C4-2B (cell line): ENCODE measurements around the gene CARD18.

Experiments used
- H3K27ac ChIP-seq: fragments of 450-650 bp; 2 replicates; pipeline ENCODE4 v1.5.1; 2017
- CTCF ChIP-seq: fragments of 450-650 bp; conservative IDR thresholded peaks from 2 replicates; pipeline ENCODE4 v1.5.1; 2017; ENCODE audit warnings: mild to moderate bottlenecking
- ZFX ChIP-seq: fragments of 450-650 bp; IDR thresholded peaks from 2 replicates; pipeline ENCODE4 v1.6.1; 2017

Gene CARD18

GRCh38 chr11:105152560-105152959 lies 13.0 kb upstream of the CARD18 start:
- H3K27ac ChIP-seq = no peak overlapping the region
- TF ChIP-seq CTCF (no peak), ZFX (no peak)

- no peak for TF ChIP-seq CTCF
- TF ChIP-seq ZFX = no peak
- no peak overlapping the region for H3K27ac ChIP-seq
Measured at GRCh38 chr11:105152021-105152512, 12.5 kb upstream of the CARD18 start.

- H3K27ac ChIP-seq = no peak overlapping the region
- TF ChIP-seq ZFX = no peak
- no peak for TF ChIP-seq CTCF
Measured at GRCh38 chr11:105149477-105149876, 9.9 kb upstream of the CARD18 start.

GRCh38 chr11:105148241-105148640 lies 8.7 kb upstream of the CARD18 start:
- TF ChIP-seq CTCF (no peak), ZFX (no peak)
- no peak overlapping the region for H3K27ac ChIP-seq

GRCh38 chr11:105144887-105145286 lies 5.3 kb upstream of the CARD18 start:
- H3K27ac ChIP-seq = no peak overlapping the region
- no peak for TF ChIP-seq ZFX
- no peak for TF ChIP-seq CTCF

GRCh38 chr11:105142167-105142566 lies 2.6 kb upstream of the CARD18 start:
- no peak for TF ChIP-seq CTCF
- H3K27ac ChIP-seq = no peak overlapping the region

- H3K27ac ChIP-seq = no peak overlapping the region
- TF ChIP-seq ZFX = no peak
- TF ChIP-seq CTCF = no peak
Measured at GRCh38 chr11:105137286-105137685, 2.3 kb downstream of the CARD18 start.
